K562 (cell line): ENCODE data around the gene POLR2J. TPM values are rescaled to one million over a fixed set of nuclear protein-coding genes. Genes with fewer than 3 reads are reported as not detected.

ENCODE experiments used
- ATAC-seq: fragments of 200-7000 bp; cut with Tn5 transposase; 3 replicates; pipeline ENCODE4 v1.9.1; 2020; ENCODE audit warnings: moderate library complexity
- BruUV-seq: library from RNA; stranded (reverse); fragments of 400-500 nt; replicated peaks from 2 replicates; lab custom pipeline; 2021; lab: Mats Ljungman, UMichigan
- CTCF ChIA-PET: fragments of 300-600 bp; formaldehyde crosslinking; extraction: SDS; loops from one replicate; lab custom pipeline; 2021; ENCODE audit warnings: low intra/inter-chr PET ratio; lab: Yijun Ruan, JAX
- POLR2A ChIA-PET: fragments of 300-600, 350-650 bp; sonication (Branson Sonifier 250); formaldehyde crosslinking; extraction: SDS; loops from one replicate; lab custom pipeline; 2021; ENCODE audit warnings: antibody characterized with exemption, inconsistent platforms; lab: Yijun Ruan, JAX
- DNase-seq, 4 experiments: peaks; one replicate each; pipeline versions ENCODE4 v3.0.0 to v3.0.0-alpha.2; 2011 to 2018; ENCODE audit warnings: low spot score in 3 of 4, mixed read lengths in 3 of 4; ENCODE audit errors: extremely low read depth in 1 of 4
- FAIRE-seq: peaks from 2 replicates; lab custom pipeline; 2011; peaks lifted over from hg19 to GRCh38; lab: Jason Lieb, UNC
- H2AFZ ChIP-seq: 2 replicates; pipeline ENCODE4 v1.6.0; 2011; ENCODE audit warnings: low read depth, low read length, control low read depth, inconsistent platforms
- H3K27ac ChIP-seq: fragments of 200-600 bp; 3 replicates; pipeline ENCODE4 v1.8.0; 2011; ENCODE audit warnings: low read depth, mild to moderate bottlenecking, control low read depth, inconsistent platforms, low read length, moderate library complexity, mixed read lengths; ENCODE audit errors: extremely low read depth
- H3K27me3 ChIP-seq, 2 experiments: fragments of 300-600 bp in 1 of 2; 2 replicates in 1 of 2; 3 replicates in 1 of 2; pipeline versions ENCODE4 v1.6.0 to v1.8.0; 2011; ENCODE audit warnings: inconsistent platforms in 2 of 2, low read length in 2 of 2, mild to moderate bottlenecking in 1 of 2, mixed read lengths in 1 of 2, moderate library complexity in 1 of 2; ENCODE audit not compliant: control insufficient read depth in 2 of 2, insufficient read depth in 2 of 2
- H3K36me3 ChIP-seq: fragments of 300-600 bp; 3 replicates; pipeline ENCODE4 v1.8.0; 2011; ENCODE audit warnings: mild to moderate bottlenecking, low read length, inconsistent platforms; ENCODE audit not compliant: control insufficient read depth, insufficient read depth
- H3K4me1 ChIP-seq, 2 experiments: fragments of 200-600 bp in 1 of 2; replicated peaks in 1 of 2; 2 replicates in 1 of 2; 3 replicates in 1 of 2; pipeline versions ENCODE4 v1.5.1 to v1.8.0; 2011; ENCODE audit warnings: inconsistent platforms in 2 of 2, low read length in 2 of 2, mild to moderate bottlenecking in 1 of 2, mixed read lengths in 1 of 2, moderate library complexity in 1 of 2; ENCODE audit not compliant: control insufficient read depth in 2 of 2, insufficient read depth in 2 of 2
- H3K4me2 ChIP-seq: 2 replicates; pipeline ENCODE4 v1.6.1; 2011; ENCODE audit warnings: low read length, control low read depth, inconsistent platforms, mixed read lengths; ENCODE audit not compliant: insufficient read depth
- H3K4me3 ChIP-seq: fragments of 200-600 bp; sonication (generic), shearing (Covaris generic); 2 replicates; pipeline ENCODE4 v1.5.1; 2016; ENCODE audit warnings: control low read depth, inconsistent platforms
- H3K79me2 ChIP-seq: fragments of 200-600 bp; 3 replicates; pipeline ENCODE4 v1.8.0; 2011; ENCODE audit warnings: low read length, inconsistent platforms; ENCODE audit not compliant: control insufficient read depth, insufficient read depth
- H3K9ac ChIP-seq, 2 experiments: 2 replicates each; pipeline versions ENCODE4 v1.6.0 to v1.6.1; 2011; ENCODE audit warnings: low read depth in 2 of 2, low read length in 2 of 2, control low read depth in 1 of 2, inconsistent platforms in 1 of 2, mild to moderate bottlenecking in 1 of 2, mixed read lengths in 1 of 2; ENCODE audit not compliant: insufficient read depth in 1 of 2
- H3K9me1 ChIP-seq: one replicate; pipeline ENCODE4 v1.6.0; 2011; ENCODE audit warnings: inconsistent platforms, mild to moderate bottlenecking, low read length, moderate library complexity; ENCODE audit not compliant: control insufficient read depth, insufficient read depth
- H3K9me3 ChIP-seq: replicated peaks from 2 replicates; pipeline ENCODE4 v1.5.1; 2011; ENCODE audit warnings: low read depth, low read length, inconsistent platforms; ENCODE audit not compliant: control insufficient read depth, insufficient read depth
- H4K20me1 ChIP-seq: replicated peaks from 2 replicates; pipeline ENCODE4 v1.6.1; 2011; ENCODE audit warnings: low read length, inconsistent platforms, mixed read lengths; ENCODE audit not compliant: control insufficient read depth, insufficient read depth
- DDX20 ChIP-seq: fragments of 450-650 bp; IDR thresholded peaks from 2 replicates; pipeline ENCODE4 v1.6.1; 2016; ENCODE audit warnings: missing genetic modification characterization, low read depth, mild to moderate bottlenecking, missing compliant biosample characterization, moderate library complexity
- NELFE ChIP-seq: IDR thresholded peaks from 2 replicates; pipeline ENCODE4 v1.6.1; 2011; ENCODE audit warnings: mild to moderate bottlenecking; ENCODE audit not compliant: insufficient read depth, insufficient read length
- POLR2G ChIP-seq: fragments of 200-400 bp; formaldehyde crosslinking; IDR thresholded peaks from 2 replicates; pipeline ENCODE4 v1.6.1; 2017; ENCODE audit warnings: low read depth, mild to moderate bottlenecking, antibody characterized with exemption, low read length, moderate library complexity
- RFX5 ChIP-seq: IDR thresholded peaks from 2 replicates; pipeline ENCODE4 v1.6.1; 2011; ENCODE audit warnings: low read depth, mild to moderate bottlenecking, improper control_type of control experiment, low read length
- SMARCE1 ChIP-seq: fragments of 450-650 bp; IDR thresholded peaks from 2 replicates; pipeline ENCODE4 v1.7.1; 2016; ENCODE audit warnings: mild to moderate bottlenecking
- SNAPC5 ChIP-seq: fragments of 250-450 bp; sonication (Bioruptor Pico); IDR thresholded peaks from 2 replicates; pipeline ENCODE4 v1.8.0; 2021; ENCODE audit warnings: moderate library complexity, mild to moderate bottlenecking, inconsistent platforms
- ZBTB11 ChIP-seq, 3 experiments: fragments of 200-800 bp in 1 of 3; fragments of 250-450 bp in 1 of 3; fragments of 450-650 bp in 1 of 3; sonication (Bioruptor Pico) in 1 of 3; sonication (Bioruptor generic) in 1 of 3; formaldehyde crosslinking in 1 of 3; IDR thresholded peaks; 2 replicates each; pipeline versions ENCODE4 v1.6.1 to v1.8.0; 2016 to 2022; ENCODE audit warnings: mild to moderate bottlenecking in 2 of 3, missing genetic modification characterization in 2 of 3, missing compliant biosample characterization in 1 of 3, moderate library complexity in 1 of 3
- ZBTB5 ChIP-seq: fragments of 450-650 bp; IDR thresholded peaks from 2 replicates; pipeline ENCODE4 v1.6.1; 2017; ENCODE audit warnings: antibody characterized with exemption
- ZNF134 ChIP-seq: fragments of 250-450 bp; sonication (Bioruptor Pico); conservative IDR thresholded peaks from 2 replicates; pipeline ENCODE4 v1.4.0; 2020
- ZNF316 ChIP-seq: fragments of 450-650 bp; IDR thresholded peaks from 2 replicates; pipeline ENCODE4 v1.6.1; 2016
- WGBS: fragments of 100-300 bp; shearing (Covaris generic); methylation state at CpG from one replicate; pipeline ENCODE4 v1.1.6; 2016; ENCODE audit warnings: low coverage, mixed read lengths; ENCODE audit not compliant: insufficient coverage; ENCODE audit errors: missing lambda C conversion rate; 5-methylcytosine and 5-hydroxymethylcytosine counted together
- in situ Hi-C: fragments of 300-500 bp; cut with MboI; formaldehyde crosslinking; loops from 4 replicates; pipeline ENCODE4 v1.15.0; 2018; ENCODE audit warnings: inconsistent platforms, mixed read lengths
- intact Hi-C: fragments of 100-400 bp; cut with micrococcal nuclease; formaldehyde crosslinking; loops from 2 replicates; pipeline ENCODE4 v1.14.2; 2022
- polyA plus RNA-seq, 8 experiments: library from polyadenylated mRNA; depleted of rRNA in 4 of 8; stranded (reverse) in 5 of 8; unstranded in 3 of 8; fragments of >200 nt; fragmentation: Nextera tagmentation in 2 of 8; fragmentation: Illumina TruSeq in 1 of 8; extraction: Ambion mirVana in 2 of 8; extraction: Trizol in 1 of 8; gene quantifications; 2 replicates each; pipeline versions ENCODE4 v1.2.1 to v1.2.3, GENCODE V29; 2011 to 2014; ENCODE audit warnings: inconsistent platforms in 1 of 8, missing spikeins in 1 of 8
- total RNA-seq, 7 experiments: library from RNA; depleted of rRNA in 6 of 7; stranded (reverse); fragments of >200 nt in 6 of 7; fragmentation: Illumina TruSeq in 2 of 7; extraction: Trizol in 2 of 7; gene quantifications; 2 replicates each; pipeline versions ENCODE4 v1.2.1 to v1.2.3, GENCODE V29; 2011 to 2021; ENCODE audit warnings: low replicate concordance in 1 of 7

POLR2J gene
- total and polyA plus RNA-seq, 9 of the 15 experiments (the other 6 are each of a cell fraction or from before 2014, with no cell fraction given): 32.3 to 220 (median 113) TPM

- Histone ChIP-seq H3K9me3 (no peaks in the 10 kb centered on the region), H3K9me1 (peaks cover 3% of the 10 kb centered on the region), H3K27me3 (no peaks in the 10 kb centered on the region), H3K4me1 (peaks cover 10 to 46% of the 10 kb centered on the region in 2 experiments), H3K27ac (no peak overlapping the region), H3K9ac (peak overlapping the region in 1 of 2 experiments; percentile 47; a peak in 2 of 4 replicates), H3K4me3 (no peak overlapping the region), H2AFZ (no peak overlapping the region), H4K20me1 (no peaks in the 10 kb centered on the region), H3K36me3 (peaks cover 59% of the 10 kb centered on the region), H3K79me2 (no peaks in the 10 kb centered on the region), H3K4me2 (no peak overlapping the region)
- in situ Hi-C loops (no loop called here), intact Hi-C loops (no loop called here)
- WGBS: 92% methylated on average over 24 of the region's 25 CpGs
- FAIRE-seq (no peak), DNase-seq (no peak), ATAC-seq (no peak)
- CTCF ChIA-PET: no interaction called here
- TSS peak; percentile 58 for BruUV-seq
- POLR2A ChIA-PET: interaction anchor here (0.8 to 1.3 kb wide), 2 partner anchors 14 to 26 kb away, joined by 5 read pairs; no protein-coding TSS in a partner anchor
- no peak for TF ChIP-seq ZNF316
- no peak for TF ChIP-seq SMARCE1
- TF ChIP-seq POLR2G: peak; percentile 39; the same call in 1 of the 2 replicates
- no peak for TF ChIP-seq RFX5
Observed at GRCh38 chr7:102425639-102426267, 53.0 kb downstream of the POLR2J start.

- H3K4me1 ChIP-seq: peaks cover 20 to 47% of the 10 kb centered on the region in 2 experiments
- H3K4me2 ChIP-seq: no peak overlapping the region
- H3K36me3 ChIP-seq: peaks cover 68% of the 10 kb centered on the region
- DNase-seq: no peak
- no peak overlapping the region for H2AFZ ChIP-seq
- no peak for ATAC-seq
- no peaks in the 10 kb centered on the region for H4K20me1 ChIP-seq
- in situ Hi-C loops: no loop called here
- POLR2A ChIA-PET: no interaction called here
- H3K9me3 ChIP-seq: no peaks in the 10 kb centered on the region
- no peaks in the 10 kb centered on the region for H3K27me3 ChIP-seq
- H3K9me1 ChIP-seq: peaks cover 3% of the 10 kb centered on the region
- FAIRE-seq: no peak
- 81% methylated on average over 12 of the region's 13 CpGs for WGBS
- H3K4me3 ChIP-seq: no peak overlapping the region
- H3K27ac ChIP-seq: no peak overlapping the region
- no TSS peak for BruUV-seq
- intact Hi-C loops: no loop called here
- no peak overlapping the region for H3K9ac ChIP-seq
- CTCF ChIA-PET: no interaction called here
- H3K79me2 ChIP-seq: no peaks in the 10 kb centered on the region
- TF ChIP-seq ZBTB5 (no peak), DDX20 (tag) (no peak), SNAPC5 (CRISPR knock-in tag) (no peak), NELFE (no peak), ZBTB11 (CRISPR knock-in tag; IDR thresholded peaks at IDR 0.05) (no peak), ZNF134 (CRISPR knock-in tag) (no peak)
Observed at GRCh38 chr7:102424787-102425218, 53.9 kb downstream of the POLR2J start.
